ENCODE data around the gene PCDHB3.
"Not testable (repeated sequence)": the region's sequence is repeated elsewhere in the genome, so short reads cannot be mapped to it uniquely, and the experiment has no call there.

Gene PCDHB3

GRCh38 chr5:141137346-141137745, 37.1 kb downstream of the PCDHB3 start:
- DNase-seq: not testable (repeated sequence)

- no peak for DNase-seq
Measured at GRCh38 chr5:141149812-141150211, 49.5 kb downstream of the PCDHB3 start, which contains the start of gene PCDHB6. Gene PCDHB6, plus strand, starts transcription at chr5:141150057. Its CDS starts 201 bp downstream, at chr5:141150258.

- no peak for DNase-seq
Measured at GRCh38 chr5:141150224-141150992, 50.1 kb downstream of the PCDHB3 start.

GRCh38 chr5:141150993-141151325, 50.7 kb downstream of the PCDHB3 start:
- no peak for DNase-seq

GRCh38 chr5:141151632-141152031, 51.4 kb downstream of the PCDHB3 start:
- DNase-seq: not testable (repeated sequence)

GRCh38 chr5:141152096-141152495, 51.8 kb downstream of the PCDHB3 start:
- not testable (repeated sequence) for DNase-seq
